Aorta (tissue), 5 donors: ENCODE measurements around the gene MNT. TPM values are rescaled to one million over a fixed set of nuclear protein-coding genes. Genes with fewer than 3 reads are reported as not detected.
A peak's percentile ranks its signal among the peaks of the same experiment; 100 is the strongest.

ENCODE experiments used
- ATAC-seq: fragments of 200-7000 bp; cut with Tn5 transposase; one replicate; pipeline ENCODE4 v1.9.1; 2022; ENCODE audit warnings: moderate library complexity; ENCODE audit not compliant: low FRiP score
- DNase-seq, 2 donors: peaks; one replicate each; pipeline ENCODE4 v3.0.0-alpha.2; 2020
- H3K27ac ChIP-seq, 2 donors: one replicate each; pipeline ENCODE4 v1.5.1; 2013; ENCODE audit warnings: low read length in 2 of 2, mild to moderate bottlenecking in 2 of 2, moderate library complexity in 2 of 2, control low read depth in 1 of 2, inconsistent platforms in 1 of 2, low read depth in 1 of 2
- H3K27me3 ChIP-seq, 2 donors: one replicate each; pipeline ENCODE4 v1.6.1; 2013; ENCODE audit warnings: control low read depth in 1 of 2, low read length in 1 of 2, mild to moderate bottlenecking in 1 of 2, moderate library complexity in 1 of 2; ENCODE audit not compliant: insufficient read depth in 2 of 2, control insufficient read depth in 1 of 2
- H3K36me3 ChIP-seq, 2 donors: one replicate each; pipeline ENCODE4 v1.6.1; 2013; ENCODE audit warnings: control low read depth in 1 of 2, low read length in 1 of 2, mild to moderate bottlenecking in 1 of 2; ENCODE audit not compliant: insufficient read depth in 2 of 2, control insufficient read depth in 1 of 2
- H3K4me1 ChIP-seq, 2 donors: one replicate each; pipeline ENCODE4 v1.6.1; 2013; ENCODE audit warnings: low read length in 2 of 2, control low read depth in 1 of 2, mild to moderate bottlenecking in 1 of 2, moderate library complexity in 1 of 2; ENCODE audit not compliant: insufficient read depth in 2 of 2, control insufficient read depth in 1 of 2
- H3K4me3 ChIP-seq, 2 donors: one replicate each; pipeline ENCODE4 v1.5.1; 2013; ENCODE audit warnings: low read length in 2 of 2, control low read depth in 1 of 2, mild to moderate bottlenecking in 1 of 2
- H3K9me3 ChIP-seq: one replicate; pipeline ENCODE4 v1.6.1; 2013; ENCODE audit warnings: mild to moderate bottlenecking, low read length; ENCODE audit not compliant: control insufficient read depth
- WGBS, 2 donors: extraction: QIAGEN DNeasy Blood & Tissue Kit; methylation state at CpG; one replicate each; pipeline ENCODE4 v1.1.7; 2013; 5-methylcytosine and 5-hydroxymethylcytosine counted together
- intact Hi-C, 2 donors: fragments of 100-400 bp; cut with DNase I; formaldehyde crosslinking; loops; one replicate each; pipeline versions ENCODE4 v1.14.2 to v1.15.0; 2022
- polyA plus RNA-seq, 2 donors: library from polyadenylated mRNA; stranded (reverse); fragments of 200-250 nt; gene quantifications; one replicate each; pipeline ENCODE4 v1.2.3, GENCODE V29; 2013
- total RNA-seq, 2 donors: library from RNA; stranded (reverse); fragmentation: NEBNext Ultra II Directional; extraction: Animal tissue kit (Norgen Biotek cat#: 25700); gene quantifications; one replicate each; pipeline ENCODE4 v1.2.1, GENCODE V29; 2021
- donor health status: healthy with polysubstance abuse.
- donor health status: Bipolar disorder and iron deficiency.
- donor health status: DM: no; HTN: no; CAD: no.
- donor health status: DM: no; HTN: no; CAD: no.
- donor health status: DM: yes; HTN: yes; CAD: no.

The MNT gene
- total and polyA plus RNA-seq, 4 donors: 8.3 to 35.7 (median 18.6) TPM

DNA sequence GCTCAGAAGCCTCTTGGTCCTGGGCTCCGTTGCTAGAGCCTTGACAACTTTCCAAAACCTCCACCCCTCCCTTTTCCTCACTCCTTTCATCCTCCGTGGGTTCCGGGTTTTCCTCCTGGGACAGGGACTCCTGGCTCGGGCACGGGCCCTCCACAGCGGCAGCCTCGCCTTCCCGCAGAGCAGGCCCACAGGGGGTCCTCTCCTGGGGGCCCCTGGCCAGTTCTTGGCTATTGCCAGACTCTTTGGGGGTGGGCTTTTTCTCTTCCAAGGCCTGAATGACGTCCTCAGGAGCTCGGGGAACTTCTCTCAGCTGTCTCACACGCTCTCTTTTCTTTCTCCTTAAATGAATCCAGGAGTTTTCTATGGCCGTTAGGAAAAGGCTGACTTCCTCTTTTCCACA lies 19.3 kb upstream of the MNT start:
- DNase-seq (no peak), ATAC-seq (no peak)
- Histone ChIP-seq H3K9me3 (no peaks in the 10 kb centered on the region), H3K4me1 (no peaks in the 10 kb centered on the region), H3K4me3 (no peak overlapping the region), H3K27me3 (no peaks in the 10 kb centered on the region), H3K27ac (no peak overlapping the region), H3K36me3 (peaks cover 0 to 7% of the 10 kb centered on the region in 2 donors)
- 65 to 68% methylated on average over 12 of the region's 12 CpGs for WGBS, 2 donors
- intact Hi-C loops: no loop called here

DNA sequence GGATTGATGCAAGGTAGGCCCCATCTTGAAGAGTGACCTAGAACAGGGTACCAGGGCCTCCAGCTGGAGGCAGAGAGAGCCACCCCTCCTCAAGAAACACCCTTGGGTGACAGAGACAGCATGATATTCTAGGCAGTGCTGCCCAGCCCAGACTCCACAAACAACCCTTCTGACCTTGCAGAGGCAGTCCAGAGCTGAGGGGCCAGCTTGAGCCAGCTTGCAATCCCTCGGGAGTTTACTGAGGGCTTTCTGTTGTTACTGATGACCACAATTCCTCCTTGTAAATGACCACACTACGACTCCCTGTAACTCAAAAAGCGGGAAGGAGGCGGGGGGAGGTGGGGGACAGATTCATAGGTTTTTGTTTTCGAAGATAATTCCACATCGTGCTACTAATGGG lies 18.6 kb upstream of the MNT start:
- WGBS, 2 donors: 78 to 81% methylated on average over 6 of the region's 6 CpGs
- Histone ChIP-seq H3K36me3 (peaks cover 0 to 7% of the 10 kb centered on the region in 2 donors), H3K9me3 (no peaks in the 10 kb centered on the region), H3K27me3 (no peaks in the 10 kb centered on the region), H3K27ac (no peak overlapping the region), H3K4me1 (no peaks in the 10 kb centered on the region), H3K4me3 (no peak overlapping the region)
- intact Hi-C loops: loop anchor here in 1 of 2 donors (10.0 kb wide), 1 partner anchor 85 kb away; the partner anchor contains the start of genes SGSM2 and TSR1
- no peak for ATAC-seq
- no peak for DNase-seq

- Histone ChIP-seq H3K4me3 (no peak overlapping the region), H3K27ac (no peak overlapping the region), H3K36me3 (peaks cover 0 to 7% of the 10 kb centered on the region in 2 donors), H3K4me1 (no peaks in the 10 kb centered on the region), H3K27me3 (no peaks in the 10 kb centered on the region), H3K9me3 (no peaks in the 10 kb centered on the region)
- WGBS, 2 donors: 57 to 61% methylated on average over 7 of the region's 7 CpGs
- intact Hi-C loops: loop anchor here in 1 of 2 donors (10.0 kb wide), 1 partner anchor 84 kb away; the partner anchor contains the start of genes SGSM2 and TSR1
- DNase-seq: no peak
- no peak for ATAC-seq
These were observed 17.7 kb upstream of the MNT start for GRCh38 chr17:2418572-2418971.

DNA sequence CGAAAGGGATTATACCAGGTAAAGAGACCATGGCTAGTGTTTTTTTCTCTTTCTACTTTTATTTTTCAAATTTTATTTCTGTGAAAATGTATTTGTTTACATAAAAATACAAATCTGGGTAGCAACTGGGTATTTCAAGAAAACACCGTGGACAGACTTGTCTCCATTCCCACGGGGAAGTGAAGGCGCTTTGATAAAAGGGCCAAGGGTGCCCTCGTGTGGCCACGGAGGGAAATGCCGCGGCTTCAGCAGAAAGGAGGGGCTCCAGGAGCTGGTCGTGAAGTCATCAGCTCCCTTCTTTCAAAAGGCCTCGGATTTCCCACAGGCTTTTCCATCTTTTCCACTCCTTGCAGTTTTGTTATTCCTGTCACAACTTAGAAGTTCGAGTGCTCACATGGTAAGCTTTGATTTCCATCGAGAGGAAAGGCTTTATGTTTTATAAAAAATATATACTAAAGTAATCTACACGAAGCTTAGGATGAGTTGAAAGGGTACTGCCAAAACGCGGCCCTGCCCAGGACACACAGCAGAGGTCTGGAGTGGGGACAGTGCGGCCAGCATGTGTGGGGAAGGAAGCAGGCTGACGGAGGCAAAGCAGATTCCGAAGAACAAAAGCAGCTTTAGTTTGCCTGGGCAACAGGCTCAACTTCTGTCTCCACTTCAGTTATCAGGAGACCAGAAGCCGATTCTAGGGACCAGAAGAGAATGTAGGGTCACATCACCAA lies 15.3 kb upstream of the MNT start:
- Histone ChIP-seq H3K4me3 (no peak overlapping the region), H3K36me3 (peaks cover 0 to 7% of the 10 kb centered on the region in 2 donors), H3K9me3 (no peaks in the 10 kb centered on the region), H3K27me3 (no peaks in the 10 kb centered on the region), H3K4me1 (no peaks in the 10 kb centered on the region), H3K27ac (peak overlapping the region in 1 of 2 donors; percentile 21)
- intact Hi-C loops: loop anchor here (1.0 to 10.0 kb wide), 2 partner anchors 34 to 81 kb away; partner anchors contain the start of genes SGSM2 (in 1 of the 2) and TSR1 (in 1 of the 2)
- ATAC-seq: peak; percentile 92
- 18 to 19% methylated on average over 19 of the region's 19 CpGs for WGBS, 2 donors
- peak; percentile 90 to 97 for DNase-seq

DNA sequence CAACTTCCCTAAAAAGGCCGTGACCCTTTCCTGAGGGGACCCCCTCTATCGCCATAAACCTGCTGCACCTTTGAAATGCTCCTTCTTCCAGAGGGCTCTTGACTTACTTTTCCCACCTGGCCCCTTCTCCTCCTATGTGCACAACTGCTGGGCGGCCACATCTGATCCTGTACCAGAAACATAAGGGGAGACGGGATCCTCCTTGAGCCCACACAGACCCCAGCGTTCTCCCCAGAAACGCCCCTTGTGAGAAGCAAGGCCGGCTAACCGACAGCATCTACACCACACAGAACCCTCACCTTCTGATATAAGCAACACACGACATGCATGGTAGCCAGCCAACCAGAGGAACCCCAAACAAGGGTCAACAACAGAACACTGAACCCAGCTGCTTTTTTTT lies 14.2 kb upstream of the MNT start:
- Histone ChIP-seq H3K36me3 (peaks cover 0 to 7% of the 10 kb centered on the region in 2 donors), H3K4me3 (no peak overlapping the region), H3K27ac (no peak overlapping the region), H3K27me3 (no peaks in the 10 kb centered on the region), H3K4me1 (no peaks in the 10 kb centered on the region), H3K9me3 (no peaks in the 10 kb centered on the region)
- WGBS, 2 donors: 84 to 87% methylated on average over 9 of the region's 9 CpGs
- ATAC-seq (no peak), DNase-seq (no peak)
- intact Hi-C loops: loop anchor here in 1 of 2 donors (10.0 kb wide), 1 partner anchor 80 kb away; the partner anchor contains the start of genes SGSM2 and TSR1

- WGBS, 2 donors: 89 to 92% methylated on average over 22 of the region's 22 CpGs
- H3K9me3 ChIP-seq: no peaks in the 10 kb centered on the region
- no peak overlapping the region for H3K4me3 ChIP-seq
- ATAC-seq (no peak), DNase-seq (no peak)
- no peak overlapping the region for H3K27ac ChIP-seq
- H3K4me1 ChIP-seq: no peaks in the 10 kb centered on the region
- no peaks in the 10 kb centered on the region for H3K27me3 ChIP-seq
- peaks cover 0 to 4% of the 10 kb centered on the region in 2 donors for H3K36me3 ChIP-seq
- intact Hi-C loops: loop anchor here in 1 of 2 donors (10.0 kb wide), 1 partner anchor 80 kb away; the partner anchor contains the start of genes SGSM2 and TSR1
These were observed 13.7 kb upstream of the MNT start for GRCh38 chr17:2414446-2415064.

GRCh38 chr17:2412561-2413021 lies 11.7 kb upstream of the MNT start:
- WGBS, 2 donors: 0 to 3% methylated on average over 2 of the region's 2 CpGs
- ATAC-seq (peak; percentile 79), DNase-seq (no peak)
- no peaks in the 10 kb centered on the region for H3K4me1 ChIP-seq
- H3K27me3 ChIP-seq: no peaks in the 10 kb centered on the region
- H3K36me3 ChIP-seq: no peaks in the 10 kb centered on the region
- no peak overlapping the region for H3K4me3 ChIP-seq
- H3K27ac ChIP-seq: peak overlapping the region in 1 of 2 donors; percentile 35
- intact Hi-C loops: loop anchor here in 1 of 2 donors (10.0 kb wide), 1 partner anchor 78 kb away; the partner anchor contains the start of genes SGSM2 and TSR1
- no peaks in the 10 kb centered on the region for H3K9me3 ChIP-seq

GRCh38 chr17:2410951-2411350 lies 10.1 kb upstream of the MNT start:
- intact Hi-C loops: loop anchor here in 1 of 2 donors (10.0 kb wide), 1 partner anchor 76 kb away; the partner anchor contains the start of genes SGSM2 and TSR1
- Histone ChIP-seq H3K27ac (no peak overlapping the region), H3K9me3 (no peaks in the 10 kb centered on the region), H3K27me3 (no peaks in the 10 kb centered on the region), H3K36me3 (no peaks in the 10 kb centered on the region), H3K4me3 (no peak overlapping the region), H3K4me1 (no peaks in the 10 kb centered on the region)
- ATAC-seq: no peak
- 89 to 91% methylated on average over 7 of the region's 7 CpGs for whole genome bisulfite sequencing, 2 donors
- DNase-seq: no peak
